GM18907 (cell line): Measurements from ENCODE around the gene KCNC2.

Experiments
- ATAC-seq: cut with Tn5 transposase; IDR thresholded peaks from one replicate; pipeline ENCODE4 v1.9.1; 2021; ENCODE audit warnings: mild to moderate bottlenecking, moderate library complexity; ENCODE audit not compliant: unreplicated experiment

KCNC2 gene

DNA sequence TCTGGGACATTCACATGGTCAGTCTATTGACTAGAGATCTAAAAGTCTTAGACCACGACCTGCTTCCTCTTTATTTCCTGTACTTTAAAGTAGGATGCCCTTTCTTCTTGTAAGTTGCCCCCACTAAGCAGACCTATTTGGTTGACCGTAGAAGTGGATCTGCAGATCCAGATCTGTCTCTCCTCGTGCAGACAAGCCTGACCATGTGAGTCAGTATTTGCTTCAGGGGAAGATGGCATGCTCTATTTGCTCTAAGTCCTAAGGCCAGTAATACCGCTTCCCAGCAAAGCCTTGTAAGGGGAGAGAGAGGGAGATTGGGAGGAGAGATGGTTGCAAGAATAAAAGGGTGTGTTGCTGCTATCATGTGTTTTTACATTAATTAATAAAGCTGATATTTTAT, 46.8 kb downstream of the KCNC2 start:
- no peak for ATAC-seq

DNA sequence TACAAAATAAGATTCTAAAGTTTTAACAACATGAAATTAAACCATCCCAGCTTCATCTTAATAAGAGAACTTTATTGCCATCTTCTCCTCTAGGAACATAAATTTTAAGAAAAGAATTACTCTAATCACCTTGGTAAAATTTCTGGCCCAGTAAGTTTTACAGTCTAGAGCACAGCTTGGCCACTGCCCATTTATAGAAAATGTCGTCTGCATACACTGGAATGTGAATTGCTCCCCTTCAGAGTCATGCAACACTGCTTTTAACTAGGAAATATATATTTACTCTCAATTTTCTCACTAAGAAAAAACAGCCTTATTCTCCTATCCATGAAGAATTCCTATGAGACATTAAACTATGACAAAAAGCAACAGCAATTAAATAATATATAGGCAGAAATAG, 48.2 kb downstream of the KCNC2 start:
- no peak for ATAC-seq

- no peak for ATAC-seq
Observed at GRCh38 chr12:75157385-75157784, 52.3 kb downstream of the KCNC2 start.

DNA sequence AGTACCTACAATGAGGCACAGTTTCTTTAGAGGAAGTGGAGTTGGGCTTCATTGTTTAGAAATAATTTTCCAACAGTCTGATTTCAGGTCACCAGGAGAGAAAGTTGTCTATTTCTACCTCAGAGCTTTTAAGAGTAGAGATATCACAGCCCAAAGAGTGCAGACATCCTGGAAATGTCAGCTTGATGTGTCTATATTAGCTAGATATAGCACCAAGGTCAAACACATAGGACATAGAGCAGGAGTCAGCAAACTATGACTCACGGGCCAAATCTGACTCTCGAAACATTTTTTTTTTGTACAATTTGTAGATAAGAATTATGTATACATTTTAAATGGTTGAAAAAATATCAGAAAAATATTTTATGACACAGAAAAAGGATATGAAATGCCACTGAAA, 53.7 kb downstream of the KCNC2 start:
- ATAC-seq, result no peak

- no peak for ATAC-seq
Observed at GRCh38 chr12:75154388-75154787, 55.3 kb downstream of the KCNC2 start.

- no peak for ATAC-seq
Observed at GRCh38 chr12:75139196-75139595, 70.4 kb downstream of the KCNC2 start.

DNA sequence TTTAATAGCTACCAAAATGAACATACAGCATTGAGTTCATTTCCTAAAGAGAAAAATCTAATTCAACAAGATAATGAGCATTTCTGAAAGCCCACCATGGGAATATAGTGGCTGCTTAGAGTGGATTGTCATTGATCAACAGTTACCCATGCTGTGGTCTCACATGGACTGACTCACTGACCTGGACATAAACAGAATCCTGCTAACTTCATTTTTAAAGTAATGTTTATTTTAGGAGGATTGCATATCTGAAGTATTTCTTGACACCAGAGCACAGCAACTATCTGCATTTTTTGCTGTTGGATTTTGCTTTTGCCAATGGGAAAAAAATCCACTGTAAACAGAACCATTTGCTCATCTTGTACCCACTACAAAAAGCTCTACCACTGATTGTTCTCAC, 71.7 kb downstream of the KCNC2 start:
- no peak for ATAC-seq

GRCh38 chr12:75135026-75135425, 74.6 kb downstream of the KCNC2 start:
- ATAC-seq, result no peak

- no peak for ATAC-seq
Observed at GRCh38 chr12:75130811-75131210, 78.8 kb downstream of the KCNC2 start.

DNA sequence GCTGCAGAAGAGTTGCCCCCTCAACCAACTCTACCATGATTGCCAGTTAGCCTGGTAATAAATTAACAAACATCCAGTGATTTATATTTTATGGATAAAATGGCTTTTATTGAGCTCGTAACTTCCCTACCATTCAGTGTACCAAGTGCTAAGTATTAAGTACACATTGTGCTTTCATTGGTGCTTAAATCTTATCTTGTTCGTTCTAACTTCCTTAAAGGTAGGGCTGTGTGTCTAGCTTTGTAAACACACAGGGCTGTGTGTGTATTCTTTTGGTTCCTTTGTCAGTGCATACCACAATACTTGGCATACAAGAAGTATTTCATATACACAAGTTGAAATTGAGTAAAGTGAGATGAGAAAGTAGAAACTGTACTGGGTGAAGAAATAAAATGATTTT, 80.4 kb downstream of the KCNC2 start:
- no peak for ATAC-seq

GRCh38 chr12:75121036-75121705, 88.5 kb downstream of the KCNC2 start:
- no peak for ATAC-seq

GRCh38 chr12:75120311-75120711, 89.3 kb downstream of the KCNC2 start:
- no peak for ATAC-seq

DNA sequence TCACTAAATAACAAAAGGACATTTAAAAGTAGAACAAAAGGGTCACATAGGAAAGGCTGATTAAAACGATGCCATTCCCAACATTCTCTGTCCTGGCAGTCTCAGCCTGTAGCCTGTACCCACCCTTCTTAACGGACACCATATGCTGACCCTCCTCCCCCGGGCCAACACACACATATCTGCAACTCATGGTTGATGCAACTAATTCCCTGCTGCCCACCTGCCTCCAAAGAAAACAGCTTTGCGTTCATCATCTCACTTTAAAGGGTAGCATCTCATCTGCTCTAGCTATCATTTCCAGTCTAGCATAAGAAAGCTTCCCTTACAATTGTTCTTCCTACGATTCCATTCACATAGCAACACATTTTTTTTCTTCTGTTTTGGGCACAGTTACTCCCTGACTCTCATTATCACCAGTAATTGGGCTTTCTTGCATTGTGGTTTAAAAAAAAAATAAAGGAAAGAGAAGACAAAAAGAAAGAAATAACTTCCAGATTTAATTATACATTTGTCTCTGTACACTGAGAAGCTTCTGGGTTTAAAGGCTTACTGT, 92.9 kb downstream of the KCNC2 start:
- no peak for ATAC-seq

- ATAC-seq, result no peak
Observed at GRCh38 chr12:75115748-75116147, 93.9 kb downstream of the KCNC2 start.

DNA sequence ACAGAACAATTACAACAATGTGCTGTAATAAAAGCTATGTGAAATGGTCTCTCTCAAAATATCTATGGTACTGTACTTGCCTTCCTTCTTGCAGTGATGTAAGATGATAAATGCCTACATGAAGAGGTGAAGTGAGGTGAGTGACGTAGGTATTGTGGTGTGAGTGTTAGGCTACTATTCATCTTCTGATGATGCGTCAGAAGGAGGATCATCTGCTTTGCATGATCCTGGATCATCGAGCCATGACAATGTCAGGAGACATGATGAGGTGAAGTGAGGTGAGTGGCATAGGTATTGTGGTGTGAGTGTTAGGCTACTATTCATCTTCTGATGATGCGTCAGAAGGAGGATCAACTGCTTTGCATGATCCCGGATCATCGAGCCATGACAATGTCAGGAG, 105.8 kb downstream of the KCNC2 start:
- no peak for ATAC-seq

GRCh38 chr12:75101781-75102180, 107.9 kb downstream of the KCNC2 start:
- ATAC-seq, result no peak

DNA sequence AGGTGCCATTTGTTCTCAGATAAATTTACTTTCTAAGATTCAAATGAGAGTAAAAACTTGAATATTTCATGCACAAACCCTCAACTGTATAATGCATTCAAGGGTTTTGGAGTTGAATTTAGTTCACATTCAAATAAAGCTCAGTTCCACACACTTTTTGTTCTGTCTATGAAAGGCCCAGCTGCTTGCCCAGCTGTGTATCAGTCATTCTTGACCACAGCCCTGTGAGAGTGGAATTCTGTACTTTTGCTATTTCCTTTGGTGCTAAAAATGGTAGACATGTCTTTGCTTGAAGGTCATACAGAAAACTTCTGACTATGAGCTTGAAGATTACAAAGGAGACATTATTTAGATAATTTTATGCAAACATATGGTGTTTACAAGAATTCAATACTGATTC, 110.4 kb downstream of the KCNC2 start:
- no peak for ATAC-seq

GRCh38 chr12:75097003-75097402, 112.6 kb downstream of the KCNC2 start:
- no peak for ATAC-seq

GRCh38 chr12:75087654-75088053, 122.0 kb downstream of the KCNC2 start:
- ATAC-seq, result no peak

DNA sequence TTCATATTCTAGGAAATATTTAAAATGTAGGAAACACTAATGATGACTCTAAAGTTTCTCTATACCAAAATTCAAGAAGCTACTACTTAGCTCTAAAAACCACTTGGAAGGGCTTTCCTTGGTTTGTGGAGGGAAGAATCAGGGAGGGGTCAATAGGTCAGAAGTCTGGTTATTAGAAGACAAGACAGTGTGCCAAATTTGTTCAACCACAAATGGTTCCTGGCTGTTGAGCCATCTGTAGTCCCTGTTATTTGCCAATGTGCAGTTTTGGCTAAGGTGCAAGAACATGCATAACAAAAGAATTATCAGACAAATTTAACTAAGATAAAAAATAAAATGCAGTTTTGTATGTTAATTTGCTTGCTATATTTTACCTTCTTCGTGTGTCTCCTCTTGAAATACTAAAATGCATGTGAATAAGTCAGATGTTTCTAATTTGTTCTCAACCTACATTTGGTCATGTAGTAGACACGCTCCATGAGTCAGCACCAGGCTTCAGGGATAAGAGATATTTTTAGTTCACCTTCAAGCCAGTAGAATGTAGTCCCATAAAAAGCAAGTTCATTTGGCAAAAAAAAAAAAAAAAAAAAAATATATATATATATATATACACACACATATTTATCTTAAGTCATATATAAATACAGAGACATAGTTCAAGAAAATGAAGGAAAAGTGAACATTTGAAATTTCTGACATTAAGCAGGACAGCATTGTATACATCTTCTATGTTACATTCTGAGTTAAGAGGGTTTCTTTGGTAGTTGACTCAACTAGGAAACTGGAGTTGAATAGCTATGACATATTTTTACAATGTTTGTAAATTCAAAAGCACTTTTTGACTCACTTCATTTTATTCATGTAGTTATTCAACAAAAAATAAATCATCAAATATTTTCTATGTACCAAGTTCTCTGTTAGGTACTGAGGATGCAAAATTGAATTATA, 123.3 kb downstream of the KCNC2 start:
- ATAC-seq, result no peak

DNA sequence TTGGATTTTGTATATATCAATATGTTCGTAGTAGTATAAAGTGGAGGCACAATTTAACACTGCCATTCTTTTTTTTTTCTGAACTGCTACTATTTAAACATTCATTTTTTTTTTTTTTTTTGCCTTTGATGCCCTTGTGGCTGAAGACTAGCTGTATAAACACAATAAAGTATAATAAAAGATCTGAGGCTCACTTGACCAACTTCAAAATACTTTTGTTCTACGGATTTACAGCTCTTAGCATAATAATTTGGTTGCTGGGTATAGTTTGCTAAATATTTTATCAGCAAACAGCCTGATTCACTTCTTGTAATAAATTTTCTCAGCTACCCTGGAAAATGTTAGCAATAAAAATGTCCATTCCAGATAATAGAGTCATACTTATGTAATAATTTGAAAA, 128.3 kb downstream of the KCNC2 start:
- no peak for ATAC-seq

DNA sequence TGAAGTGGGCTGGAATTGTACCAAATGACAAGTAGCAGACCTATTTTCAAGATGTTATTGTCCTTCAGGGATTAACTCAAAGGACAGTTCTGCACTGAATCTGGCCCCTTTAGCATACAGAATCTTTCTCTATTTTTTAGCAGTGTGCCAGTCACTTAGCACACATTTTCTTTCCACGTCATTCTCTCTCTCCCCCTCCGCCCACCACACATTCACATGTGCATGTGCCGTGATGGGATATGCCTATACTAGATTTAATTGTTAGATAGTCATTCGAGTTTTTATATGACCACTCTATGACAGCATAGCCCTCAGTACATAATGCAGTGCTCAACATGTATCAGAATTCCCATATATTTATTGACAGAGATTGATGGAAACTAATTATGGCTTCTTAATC, 129.1 kb downstream of the KCNC2 start:
- ATAC-seq, result no peak
